Stomach (tissue), 19 donors: ENCODE measurements around the gene FAM168B. TPM values are rescaled to one million over a fixed set of nuclear protein-coding genes. Genes with fewer than 3 reads are reported as not detected.

Experiments
- DNase-seq, 2 donors: peaks; one replicate each; pipeline versions ENCODE4 v3.0.0 to v3.0.0-alpha.2; 2013 to 2019
- H3K27ac ChIP-seq, 5 donors: fragments of 200-600 bp in 4 of 5; sonication (generic) in 4 of 5; one replicate each; pipeline ENCODE4 v1.5.1; 2013 to 2019; ENCODE audit warnings: mild to moderate bottlenecking in 1 of 5, moderate library complexity in 1 of 5
- H3K27me3 ChIP-seq, 3 donors: fragments of 200-600 bp; sonication (generic); one replicate each; pipeline ENCODE4 v1.5.1; 2017 to 2019; ENCODE audit warnings: mixed run types in 1 of 3
- H3K36me3 ChIP-seq, 4 donors: fragments of 200-600 bp; sonication (generic); 1 replicate in 3 of 4; 2 replicates in 1 of 4; pipeline ENCODE4 v1.5.1; 2016 to 2019
- H3K4me1 ChIP-seq, 4 donors: fragments of 200-600 bp; sonication (generic); one replicate each; pipeline ENCODE4 v1.5.1; 2016 to 2019
- H3K4me3 ChIP-seq, 4 donors: fragments of 200-600 bp; sonication (generic) in 3 of 4; one replicate each; pipeline ENCODE4 v1.5.1; 2016 to 2019; ENCODE audit warnings: mild to moderate bottlenecking in 1 of 4
- H3K9me3 ChIP-seq, 4 donors: fragments of 200-600 bp; sonication (generic); one replicate each; pipeline ENCODE4 v1.5.1; 2016 to 2019
- EP300 ChIP-seq: sonication (generic); formaldehyde crosslinking; IDR thresholded peaks from one replicate; pipeline ENCODE4 v1.6.1; 2017; ENCODE audit warnings: antibody characterized with exemption
- POLR2A ChIP-seq, 4 donors: fragments of 450-650 bp; IDR thresholded peaks; one replicate each; pipeline ENCODE4 v1.6.1; 2016; ENCODE audit warnings: antibody characterized with exemption in 4 of 4, control low read depth in 2 of 4, mild to moderate bottlenecking in 1 of 4, moderate library complexity in 1 of 4
- POLR2AphosphoS5 ChIP-seq, 3 donors: sonication (generic); formaldehyde crosslinking; IDR thresholded peaks; one replicate each; pipeline ENCODE4 v1.6.1; 2016; ENCODE audit warnings: antibody characterized with exemption in 3 of 3
- WGBS, 5 donors: extraction: QIAGEN DNeasy Blood & Tissue Kit in 3 of 5; methylation state at CpG; one replicate each; pipeline versions ENCODE4 v1.1.5 to v1.1.7; 2013 to 2018; 5-methylcytosine and 5-hydroxymethylcytosine counted together
- intact Hi-C: fragments of 100-400 bp; cut with DNase I; formaldehyde crosslinking; loops from one replicate; pipeline ENCODE4 v1.15.1; 2023; ENCODE audit warnings: low total_unique reads
- long read RNA-seq, 10 donors: transcript quantifications; one replicate each; lab custom pipeline, GENCODE V29; 2026
- polyA plus RNA-seq, 3 donors: library from polyadenylated mRNA; stranded (reverse); fragments of 200-250 nt; gene quantifications; one replicate each; pipeline ENCODE4 v1.2.3, GENCODE V29; 2013
- total RNA-seq, 5 donors: library from RNA; depleted of rRNA; stranded (reverse); fragments of >200 nt; gene quantifications; one replicate each; pipeline versions ENCODE4 v1.1.0 to v1.2.3, GENCODE V29; 2014 to 2016
- TF ChIP-seq, protein P1 (sequence below), 7 experiments: fragments of 450-650 bp in 4 of 7; fragments of 200-600 bp in 3 of 7; sonication (generic) in 3 of 7; IDR thresholded peaks; one replicate each; pipeline ENCODE4 v1.5.1; 2016 to 2019; ENCODE audit warnings: antibody characterized with exemption in 7 of 7, control low read depth in 2 of 7, mild to moderate bottlenecking in 1 of 7
- donor health status: healthy with polysubstance abuse.
- donor health status: Bipolar disorder and iron deficiency.
- donor health status: healthy.

FAM168B gene, protein sequence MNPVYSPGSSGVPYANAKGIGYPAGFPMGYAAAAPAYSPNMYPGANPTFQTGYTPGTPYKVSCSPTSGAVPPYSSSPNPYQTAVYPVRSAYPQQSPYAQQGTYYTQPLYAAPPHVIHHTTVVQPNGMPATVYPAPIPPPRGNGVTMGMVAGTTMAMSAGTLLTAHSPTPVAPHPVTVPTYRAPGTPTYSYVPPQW
- 100 to 1,000 TPM in 1 of 5 donors, 10 to 100 TPM in 3, 1 to 10 TPM in 1; 8.2 to 103 (median 72.4) TPM for total RNA-seq
- 10 to 100 TPM; 18.0 to 31.0 (median 30.1) TPM for polyA plus RNA-seq
- long read RNA-seq, donor 1, full-length matches to known transcripts, result 9 of 9 reads
- long read RNA-seq, donor 1, partial matches to known transcripts, result 0 of 9 reads
- long read RNA-seq, donor 1, other reads (novel, unspliced or antisense), result 0 of 9 reads
- long read RNA-seq, donor 2, full-length matches to known transcripts, result 9 of 9 reads
- long read RNA-seq, donor 2, partial matches to known transcripts, result 0 of 9 reads
- long read RNA-seq, donor 2, other reads (novel, unspliced or antisense), result 0 of 9 reads
- long read RNA-seq, donor 3, partial matches to known transcripts, result 0 of 4 reads
- long read RNA-seq, donor 3, other reads (novel, unspliced or antisense), result 0 of 4 reads
- long read RNA-seq, donor 4, result 0 reads
- long read RNA-seq, donor 5, full-length matches to known transcripts, result 13 of 19 reads
- long read RNA-seq, donor 5, partial matches to known transcripts, result 6 of 19 reads
- long read RNA-seq, donor 5, other reads (novel, unspliced or antisense), result 0 of 19 reads
- long read RNA-seq, donor 6, result 0 reads
- long read RNA-seq, donor 7, transcript FAM168B-201 (7 exons, 944 nt), result major isoform, 10 of 20 reads
- long read RNA-seq, donor 7, partial matches to known transcripts, result 10 of 20 reads
- long read RNA-seq, donor 7, other reads (novel, unspliced or antisense), result 0 of 20 reads
- long read RNA-seq, donor 8, transcript FAM168B-201 (7 exons, 944 nt), result major isoform, 5 of 5 reads
- long read RNA-seq, donor 8, partial matches to known transcripts, result 0 of 5 reads
- long read RNA-seq, donor 8, other reads (novel, unspliced or antisense), result 0 of 5 reads
- long read RNA-seq, donor 9, partial matches to known transcripts, result 10 of 12 reads
- long read RNA-seq, donor 9, other reads (novel, unspliced or antisense), result 0 of 12 reads
- long read RNA-seq, donor 10, partial matches to known transcripts, result 0 of 2 reads
- long read RNA-seq, donor 10, other reads (novel, unspliced or antisense), result 0 of 2 reads

DNA sequence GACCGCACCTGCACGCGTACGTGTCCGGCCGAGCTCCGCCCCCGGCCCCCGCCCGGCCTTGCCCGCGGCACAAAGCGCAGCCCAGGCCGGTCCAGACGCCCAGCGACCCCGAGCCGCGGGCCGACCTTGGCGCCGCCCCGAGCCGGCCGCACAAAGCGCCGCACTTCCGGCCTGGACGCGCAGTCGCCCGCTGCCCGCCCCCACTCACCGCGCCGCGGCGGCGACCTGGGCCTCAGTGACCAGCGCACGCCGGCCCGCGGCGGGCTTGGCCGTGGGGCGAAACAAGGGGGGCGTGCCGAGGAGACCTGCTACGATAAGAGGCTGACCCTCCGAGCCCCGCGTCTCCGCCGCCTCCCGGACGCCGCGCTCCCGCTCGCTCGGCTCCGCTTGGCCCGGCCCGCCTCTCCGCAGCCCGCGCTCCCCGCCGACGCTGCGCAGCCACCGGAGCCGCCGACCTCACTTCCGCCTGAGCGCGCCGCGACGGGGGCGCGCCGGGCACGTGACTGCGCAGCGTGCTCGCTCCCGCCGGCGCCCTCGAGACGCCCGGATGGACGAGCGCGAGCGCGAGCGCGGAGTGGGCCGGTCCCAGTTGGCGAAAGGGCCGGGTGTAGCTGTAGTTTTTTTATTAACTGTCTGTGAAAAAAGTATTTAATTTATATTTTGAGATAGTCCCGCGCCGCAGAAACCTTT, at the start of gene FAM168B:
Gene FAM168B, minus strand, starts transcription at position 455 of the 690 bp plus-strand sequence. CDS start 10,814 bp downstream, outside the sequence.
- no peaks in the 10 kb centered on the region for H3K27me3 ChIP-seq
- H3K4me3 ChIP-seq, result peak within 1 kb of the TSS; percentile 67 to 80 (median 74)
- H3K27ac ChIP-seq, result peak within 1 kb of the TSS; percentile 96 to 100 (median 99)
- H3K36me3 ChIP-seq, result peaks cover 14 to 32% (median 23%) of the 10 kb centered on the region in 4 donors
- H3K9me3 ChIP-seq, result no peaks in the 10 kb centered on the region
- peaks cover 5 to 41% (median 30%) of the 10 kb centered on the region in 4 donors for H3K4me1 ChIP-seq
- intact Hi-C loops, result no loop called here
- TF ChIP-seq POLR2AphosphoS5 (IDR thresholded peaks at IDR 0.05), result peak; percentile 69 to 95 (median 88)
- TF ChIP-seq, protein P1, sequence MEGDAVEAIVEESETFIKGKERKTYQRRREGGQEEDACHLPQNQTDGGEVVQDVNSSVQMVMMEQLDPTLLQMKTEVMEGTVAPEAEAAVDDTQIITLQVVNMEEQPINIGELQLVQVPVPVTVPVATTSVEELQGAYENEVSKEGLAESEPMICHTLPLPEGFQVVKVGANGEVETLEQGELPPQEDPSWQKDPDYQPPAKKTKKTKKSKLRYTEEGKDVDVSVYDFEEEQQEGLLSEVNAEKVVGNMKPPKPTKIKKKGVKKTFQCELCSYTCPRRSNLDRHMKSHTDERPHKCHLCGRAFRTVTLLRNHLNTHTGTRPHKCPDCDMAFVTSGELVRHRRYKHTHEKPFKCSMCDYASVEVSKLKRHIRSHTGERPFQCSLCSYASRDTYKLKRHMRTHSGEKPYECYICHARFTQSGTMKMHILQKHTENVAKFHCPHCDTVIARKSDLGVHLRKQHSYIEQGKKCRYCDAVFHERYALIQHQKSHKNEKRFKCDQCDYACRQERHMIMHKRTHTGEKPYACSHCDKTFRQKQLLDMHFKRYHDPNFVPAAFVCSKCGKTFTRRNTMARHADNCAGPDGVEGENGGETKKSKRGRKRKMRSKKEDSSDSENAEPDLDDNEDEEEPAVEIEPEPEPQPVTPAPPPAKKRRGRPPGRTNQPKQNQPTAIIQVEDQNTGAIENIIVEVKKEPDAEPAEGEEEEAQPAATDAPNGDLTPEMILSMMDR (IDR thresholded peaks at IDR 0.05), result no peak
- DNase-seq, result peak; percentile 92 to 97
- WGBS, 5 donors, result 0 to 2% (median 0%) methylated on average over 21 to 107 of the region's 107 CpGs

DNA sequence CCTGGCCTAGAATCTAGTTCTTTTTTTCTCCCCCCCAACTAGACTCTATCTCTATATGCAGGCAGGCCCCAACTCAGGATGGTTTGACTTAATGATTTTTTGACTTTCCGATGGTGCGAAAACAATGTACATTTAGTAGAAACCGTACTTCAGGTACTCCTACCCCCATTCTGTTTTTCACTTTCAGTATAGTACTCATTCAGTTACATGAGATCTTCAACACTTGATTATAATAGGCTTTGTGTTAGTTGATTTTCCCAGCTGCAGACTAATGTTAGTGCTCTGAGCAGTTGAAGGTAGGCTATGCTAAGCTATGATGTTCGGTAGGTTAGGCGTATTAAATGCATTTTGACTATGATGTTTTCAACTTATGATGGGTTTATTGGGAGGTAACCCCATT, 49.6 kb upstream of the FAM168B start:
- no peak for TF ChIP-seq EP300
- TF ChIP-seq POLR2A (IDR thresholded peaks at IDR 0.05), result no peak
- TF ChIP-seq, protein P1 (IDR thresholded peaks at IDR 0.05), result no peak
- no peak for TF ChIP-seq POLR2AphosphoS5 (IDR thresholded peaks at IDR 0.05)
- Histone ChIP-seq H3K9me3 (no peaks in the 10 kb centered on the region), H3K36me3 (peaks cover 35 to 95% (median 94%) of the 10 kb centered on the region in 4 donors), H3K27ac (no peak overlapping the region), H3K4me1 (no peaks in the 10 kb centered on the region), H3K27me3 (no peaks in the 10 kb centered on the region), H3K4me3 (no peak overlapping the region)
- no peak for DNase-seq
- WGBS, 5 donors, result 92 to 98% (median 96%) methylated on average over 5 of the region's 5 CpGs
- intact Hi-C loops, result no loop called here

DNA sequence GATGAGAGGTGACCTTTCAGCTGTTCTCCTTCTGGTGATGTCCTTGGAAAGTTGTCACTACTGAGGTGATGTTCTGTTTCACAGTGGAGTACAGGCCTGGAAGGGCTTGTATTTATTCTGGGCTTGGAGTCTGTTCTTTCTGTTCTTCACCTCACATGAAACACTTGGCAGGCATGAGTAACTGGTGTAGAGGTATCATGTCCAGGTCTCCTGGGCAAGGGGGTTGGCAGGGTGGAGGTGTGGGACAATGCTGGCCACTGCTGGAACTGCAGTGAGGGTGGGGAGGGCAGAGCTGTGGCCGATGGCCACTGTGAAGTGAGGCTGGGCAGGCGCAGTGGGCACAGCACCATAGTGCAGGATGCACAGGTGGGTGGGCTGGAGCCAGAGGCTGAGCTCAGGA, 47.3 kb upstream of the FAM168B start:
- Histone ChIP-seq H3K27ac (no peak overlapping the region), H3K27me3 (no peaks in the 10 kb centered on the region), H3K9me3 (no peaks in the 10 kb centered on the region), H3K36me3 (peaks cover 30 to 90% (median 83%) of the 10 kb centered on the region in 4 donors), H3K4me3 (no peak overlapping the region), H3K4me1 (no peaks in the 10 kb centered on the region)
- WGBS, 5 donors, result 79 to 99% (median 96%) methylated on average over 2 of the region's 2 CpGs
- TF ChIP-seq, protein P1 (IDR thresholded peaks at IDR 0.05), result no peak
- TF ChIP-seq POLR2A (IDR thresholded peaks at IDR 0.05) (no peak), POLR2AphosphoS5 (IDR thresholded peaks at IDR 0.05) (no peak), EP300 (no peak)
- intact Hi-C loops, result no loop called here
- no peak for DNase-seq
